Measurements from ENCODE around the gene GIMAP5. TPM values are rescaled to one million over a fixed set of nuclear protein-coding genes. Genes with fewer than 3 reads are reported as not detected.

Gene GIMAP5
- total RNA-seq, 1 experiment from 2014 or later: not detected

DNA sequence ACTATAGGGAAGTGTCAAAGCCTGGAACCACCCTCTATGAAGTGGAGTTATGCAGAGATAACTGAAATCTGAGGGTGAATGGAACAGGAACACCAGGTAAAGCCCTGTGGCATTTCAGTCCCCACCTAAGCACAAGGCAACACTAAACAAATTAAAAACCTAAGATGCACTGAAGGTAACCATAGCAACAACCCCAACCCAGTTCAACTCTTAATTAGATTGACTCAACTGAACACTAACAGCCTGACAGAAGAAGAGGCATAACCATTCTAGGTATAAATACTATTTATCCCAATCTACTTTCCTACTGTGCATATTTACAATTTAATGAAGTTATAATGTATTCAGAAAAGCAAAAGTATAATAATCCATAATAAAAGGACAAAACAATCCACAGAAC is 9.2 kb upstream of the GIMAP5 start:
- ChIA-PET POLR2A (ENCODE audit: unreplicated experiment) (no interaction called here), CTCF (no interaction called here)
- Histone ChIP-seq H3K4me3 (ENCODE audit: low read length) (no peak overlapping the region), H3K79me2 (ENCODE audit: low read length) (no peaks in the 10 kb centered on the region), H3K4me2 (ENCODE audit: low read length) (no peak overlapping the region), H3K9me3 (ENCODE audit: low read length) (no peaks in the 10 kb centered on the region), H4K20me1 (ENCODE audit: low read length) (no peaks in the 10 kb centered on the region), H3K9me2 (replicated peaks; ENCODE audit: low read length) (no peaks in the 10 kb centered on the region), H3K27me3 (ENCODE audit: low read length) (peaks cover 36% of the 10 kb centered on the region), H3K4me1 (ENCODE audit: insufficient read depth, low read length) (no peaks in the 10 kb centered on the region), H3F3A (ENCODE audit: low read length, unreplicated experiment) (no peaks in the 10 kb centered on the region), H3K27ac (ENCODE audit: low read length) (no peak overlapping the region), H3K9ac (ENCODE audit: low read length) (no peak overlapping the region), H3K36me3 (ENCODE audit: low read depth, low read length) (no peaks in the 10 kb centered on the region), H2AFZ (ENCODE audit: low read length) (no peak overlapping the region)
- TF ChIP-seq, protein P1, sequence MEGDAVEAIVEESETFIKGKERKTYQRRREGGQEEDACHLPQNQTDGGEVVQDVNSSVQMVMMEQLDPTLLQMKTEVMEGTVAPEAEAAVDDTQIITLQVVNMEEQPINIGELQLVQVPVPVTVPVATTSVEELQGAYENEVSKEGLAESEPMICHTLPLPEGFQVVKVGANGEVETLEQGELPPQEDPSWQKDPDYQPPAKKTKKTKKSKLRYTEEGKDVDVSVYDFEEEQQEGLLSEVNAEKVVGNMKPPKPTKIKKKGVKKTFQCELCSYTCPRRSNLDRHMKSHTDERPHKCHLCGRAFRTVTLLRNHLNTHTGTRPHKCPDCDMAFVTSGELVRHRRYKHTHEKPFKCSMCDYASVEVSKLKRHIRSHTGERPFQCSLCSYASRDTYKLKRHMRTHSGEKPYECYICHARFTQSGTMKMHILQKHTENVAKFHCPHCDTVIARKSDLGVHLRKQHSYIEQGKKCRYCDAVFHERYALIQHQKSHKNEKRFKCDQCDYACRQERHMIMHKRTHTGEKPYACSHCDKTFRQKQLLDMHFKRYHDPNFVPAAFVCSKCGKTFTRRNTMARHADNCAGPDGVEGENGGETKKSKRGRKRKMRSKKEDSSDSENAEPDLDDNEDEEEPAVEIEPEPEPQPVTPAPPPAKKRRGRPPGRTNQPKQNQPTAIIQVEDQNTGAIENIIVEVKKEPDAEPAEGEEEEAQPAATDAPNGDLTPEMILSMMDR (conservative IDR thresholded peaks at IDR 0.05; ENCODE audit: low read depth, low read length): no peak
- TF ChIP-seq EZH2 (IDR thresholded peaks at IDR 0.05; ENCODE audit: low read length, unreplicated experiment): no peak
- no peak for TF ChIP-seq EZH2phosphoT487 (IDR thresholded peaks at IDR 0.05; ENCODE audit: borderline replicate concordance, low read length)
- intact Hi-C loops (cut with micrococcal nuclease): no loop called here
- BruUV-seq (replicated peaks): no TSS peak
- no peak for DNase-seq
- no peak for ATAC-seq

DNA sequence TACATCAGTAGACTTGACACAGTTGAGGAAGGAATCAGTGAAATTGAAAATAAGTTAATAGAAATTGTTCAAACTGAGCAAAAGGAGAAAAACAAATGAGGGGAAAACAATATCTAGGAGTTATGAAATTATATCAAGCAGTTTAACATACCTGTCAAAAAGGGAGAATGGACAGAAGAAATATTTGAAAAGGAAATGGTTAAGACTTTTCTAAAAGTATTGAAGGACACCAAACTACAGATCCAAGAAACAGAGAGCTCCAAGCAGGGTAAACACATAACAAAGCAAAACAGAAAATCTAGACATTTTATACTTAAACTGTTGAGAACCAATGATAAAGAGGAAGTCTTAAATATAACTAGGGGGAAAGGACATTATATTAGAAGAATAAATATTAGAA is 8.6 kb upstream of the GIMAP5 start:
- POLR2A ChIA-PET (ENCODE audit: unreplicated experiment): no interaction called here
- BruUV-seq (replicated peaks): no TSS peak

DNA sequence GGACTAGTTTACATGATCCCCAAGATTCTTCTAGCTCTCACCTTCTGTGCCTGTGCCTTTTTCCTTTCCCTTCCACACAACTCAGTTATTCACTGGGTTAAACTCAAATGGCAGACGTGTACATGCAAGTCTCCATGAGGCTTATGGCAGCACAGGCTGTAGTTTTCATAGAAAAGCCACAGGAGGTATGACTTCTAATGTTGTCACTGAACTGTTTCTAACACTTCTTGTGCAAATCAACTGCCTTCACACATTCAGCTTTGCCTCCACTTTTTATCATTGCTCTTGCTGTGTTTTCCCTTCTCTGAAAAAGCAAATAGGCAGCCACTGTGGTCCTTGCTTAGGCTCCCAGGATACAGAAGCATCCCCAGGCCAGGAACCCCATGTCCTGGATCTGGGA is 5.3 kb upstream of the GIMAP5 start:
- intact Hi-C loops (cut with micrococcal nuclease): no loop called here
- Histone ChIP-seq H3F3A (ENCODE audit: low read length, unreplicated experiment) (no peaks in the 10 kb centered on the region), H2AFZ (ENCODE audit: low read length) (no peak overlapping the region), H3K27me3 (ENCODE audit: low read length) (peaks cover 29% of the 10 kb centered on the region), H3K9me2 (replicated peaks; ENCODE audit: low read length) (no peaks in the 10 kb centered on the region), H3K9me3 (ENCODE audit: low read length) (no peaks in the 10 kb centered on the region), H3K79me2 (ENCODE audit: low read length) (no peaks in the 10 kb centered on the region), H3K4me3 (ENCODE audit: low read length) (no peak overlapping the region), H3K36me3 (ENCODE audit: low read depth, low read length) (no peaks in the 10 kb centered on the region), H3K4me1 (ENCODE audit: insufficient read depth, low read length) (no peaks in the 10 kb centered on the region), H3K4me2 (ENCODE audit: low read length) (no peak overlapping the region), H3K9ac (ENCODE audit: low read length) (no peak overlapping the region), H3K27ac (ENCODE audit: low read length) (no peak overlapping the region), H4K20me1 (ENCODE audit: low read length) (no peaks in the 10 kb centered on the region)
- no peak for DNase-seq
- no peak for ATAC-seq
- POLR2A ChIA-PET (ENCODE audit: unreplicated experiment): no interaction called here
- TF ChIP-seq, protein P1 (conservative IDR thresholded peaks at IDR 0.05; ENCODE audit: low read depth, low read length): no peak
- TF ChIP-seq EZH2 (IDR thresholded peaks at IDR 0.05; ENCODE audit: low read length, unreplicated experiment): no peak
- TF ChIP-seq EZH2phosphoT487 (IDR thresholded peaks at IDR 0.05; ENCODE audit: borderline replicate concordance, low read length): no peak
- CTCF ChIA-PET: no interaction called here
- BruUV-seq (replicated peaks): no TSS peak

More for the DNA sequence above, 8.6 kb upstream of the GIMAP5 start:
- Histone ChIP-seq H3K9ac (ENCODE audit: low read length) (no peak overlapping the region), H3K36me3 (ENCODE audit: low read depth, low read length) (no peaks in the 10 kb centered on the region), H4K20me1 (ENCODE audit: low read length) (no peaks in the 10 kb centered on the region), H2AFZ (ENCODE audit: low read length) (no peak overlapping the region), H3K9me3 (ENCODE audit: low read length) (no peaks in the 10 kb centered on the region), H3K27ac (ENCODE audit: low read length) (no peak overlapping the region), H3K9me2 (replicated peaks; ENCODE audit: low read length) (no peaks in the 10 kb centered on the region), H3K4me1 (ENCODE audit: insufficient read depth, low read length) (no peaks in the 10 kb centered on the region), H3K4me2 (ENCODE audit: low read length) (no peak overlapping the region), H3K27me3 (ENCODE audit: low read length) (peaks cover 31% of the 10 kb centered on the region), H3K4me3 (ENCODE audit: low read length) (no peak overlapping the region), H3F3A (ENCODE audit: low read length, unreplicated experiment) (no peaks in the 10 kb centered on the region), H3K79me2 (ENCODE audit: low read length) (no peaks in the 10 kb centered on the region)
- intact Hi-C loops (cut with micrococcal nuclease): no loop called here
- no peak for DNase-seq
- ATAC-seq: no peak
- TF ChIP-seq EZH2 (IDR thresholded peaks at IDR 0.05; ENCODE audit: low read length, unreplicated experiment): no peak
- TF ChIP-seq, protein P1 (conservative IDR thresholded peaks at IDR 0.05; ENCODE audit: low read depth, low read length): no peak
- no peak for TF ChIP-seq EZH2phosphoT487 (IDR thresholded peaks at IDR 0.05; ENCODE audit: borderline replicate concordance, low read length)
- CTCF ChIA-PET: no interaction called here
